Brain microvascular endothelial cell (primary cell): ENCODE measurements around the gene DTX1.

Experiments
- DNase-seq: peaks from one replicate; pipeline ENCODE4 v3.0.0-alpha.2; 2020
- H3K27ac ChIP-seq: fragments of 250-450 bp; sonication (Bioruptor Pico); 2 replicates; pipeline ENCODE4 v1.5.1; 2020; ENCODE audit warnings: mild to moderate bottlenecking, moderate library complexity
- H3K27me3 ChIP-seq: fragments of 250-450 bp; sonication (Bioruptor Pico); replicated peaks from 2 replicates; pipeline ENCODE4 v1.5.1; 2020; ENCODE audit warnings: mild to moderate bottlenecking
- H3K36me3 ChIP-seq: fragments of 250-450 bp; sonication (Bioruptor Pico); replicated peaks from 2 replicates; pipeline ENCODE4 v1.5.1; 2020; ENCODE audit warnings: mild to moderate bottlenecking
- H3K4me3 ChIP-seq: 2 replicates; pipeline ENCODE4 v1.5.1; 2011; ENCODE audit warnings: low read depth, mild to moderate bottlenecking, control low read depth, low read length, moderate library complexity
- in situ Hi-C: cut with HindIII; loops from 2 replicates; pipeline ENCODE4 v1.10.0; 2017; ENCODE audit warnings: low sequenced_read_pairs, low pct_ligation_motif_present
- TF ChIP-seq, protein P1 (sequence below): IDR thresholded peaks from 2 replicates; pipeline ENCODE4 v1.5.1; 2011; ENCODE audit warnings: low read depth, mild to moderate bottlenecking, moderate library complexity, low read length, control low read depth, inconsistent platforms; ENCODE audit errors: missing control alignments

The DTX1 gene

DNA sequence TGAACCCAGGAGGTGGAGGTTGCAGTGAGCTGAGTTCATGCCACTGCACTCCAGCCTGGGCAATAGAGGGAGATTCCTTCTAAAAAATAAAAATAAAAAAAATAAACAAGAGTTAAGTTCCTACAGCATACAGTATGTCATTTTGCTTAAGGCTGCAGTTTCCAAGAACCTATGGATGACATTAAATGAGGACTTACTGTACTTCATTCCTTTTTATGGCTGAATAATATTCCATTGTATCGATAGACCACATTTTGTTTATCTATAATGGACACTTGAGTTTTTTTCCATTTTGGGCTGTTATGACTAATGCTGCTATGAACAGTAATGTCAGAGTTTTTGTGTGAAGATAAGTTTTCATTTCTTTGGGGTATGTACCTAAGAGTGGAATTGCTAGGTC lies 61.6 kb downstream of the DTX1 start:
- Histone ChIP-seq H3K4me3 (no peak overlapping the region), H3K36me3 (no peaks in the 10 kb centered on the region), H3K27me3 (peaks cover 4% of the 10 kb centered on the region), H3K27ac (no peak overlapping the region)
- TF ChIP-seq, protein P1, sequence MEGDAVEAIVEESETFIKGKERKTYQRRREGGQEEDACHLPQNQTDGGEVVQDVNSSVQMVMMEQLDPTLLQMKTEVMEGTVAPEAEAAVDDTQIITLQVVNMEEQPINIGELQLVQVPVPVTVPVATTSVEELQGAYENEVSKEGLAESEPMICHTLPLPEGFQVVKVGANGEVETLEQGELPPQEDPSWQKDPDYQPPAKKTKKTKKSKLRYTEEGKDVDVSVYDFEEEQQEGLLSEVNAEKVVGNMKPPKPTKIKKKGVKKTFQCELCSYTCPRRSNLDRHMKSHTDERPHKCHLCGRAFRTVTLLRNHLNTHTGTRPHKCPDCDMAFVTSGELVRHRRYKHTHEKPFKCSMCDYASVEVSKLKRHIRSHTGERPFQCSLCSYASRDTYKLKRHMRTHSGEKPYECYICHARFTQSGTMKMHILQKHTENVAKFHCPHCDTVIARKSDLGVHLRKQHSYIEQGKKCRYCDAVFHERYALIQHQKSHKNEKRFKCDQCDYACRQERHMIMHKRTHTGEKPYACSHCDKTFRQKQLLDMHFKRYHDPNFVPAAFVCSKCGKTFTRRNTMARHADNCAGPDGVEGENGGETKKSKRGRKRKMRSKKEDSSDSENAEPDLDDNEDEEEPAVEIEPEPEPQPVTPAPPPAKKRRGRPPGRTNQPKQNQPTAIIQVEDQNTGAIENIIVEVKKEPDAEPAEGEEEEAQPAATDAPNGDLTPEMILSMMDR: no peak
- in situ Hi-C loops: no loop called here
- no peak for DNase-seq

GRCh38 chr12:113119980-113120669 lies 63.6 kb downstream of the DTX1 start:
- Histone ChIP-seq H3K36me3 (no peaks in the 10 kb centered on the region), H3K27ac (no peak overlapping the region), H3K4me3 (no peak overlapping the region), H3K27me3 (no peaks in the 10 kb centered on the region)
- TF ChIP-seq, protein P1: no peak
- in situ Hi-C loops: no loop called here
- DNase-seq: no peak

- H3K27me3 ChIP-seq: no peaks in the 10 kb centered on the region
- no peak for DNase-seq
- no peak overlapping the region for H3K4me3 ChIP-seq
- TF ChIP-seq, protein P1: no peak
- H3K36me3 ChIP-seq: no peaks in the 10 kb centered on the region
- no peak overlapping the region for H3K27ac ChIP-seq
- in situ Hi-C loops: no loop called here
These were observed 64.3 kb downstream of the DTX1 start for GRCh38 chr12:113120670-113121370.

DNA sequence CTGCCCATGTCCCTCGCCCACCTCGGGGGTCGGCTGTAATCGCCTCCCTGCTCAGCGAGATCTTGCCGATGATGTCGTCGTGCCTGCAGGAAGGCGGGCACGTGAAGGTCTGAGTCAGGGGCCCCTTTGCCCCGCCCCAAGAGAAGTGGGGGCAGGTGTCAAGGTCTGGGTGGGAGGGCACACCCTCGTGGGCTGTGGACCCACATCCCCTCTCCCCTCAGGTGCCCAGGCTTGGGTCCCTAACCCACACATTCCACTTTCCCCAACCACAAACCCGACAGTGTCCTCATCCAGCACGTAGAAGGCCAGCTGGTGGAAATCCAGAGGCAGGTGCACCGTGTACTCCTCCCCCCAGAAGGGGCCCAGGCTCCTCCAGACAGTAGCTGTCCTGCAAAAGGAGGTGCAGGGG lies 71.3 kb downstream of the DTX1 start:
- no peak overlapping the region for H3K4me3 ChIP-seq
- TF ChIP-seq, protein P1: no peak
- in situ Hi-C loops: no loop called here
- no peak overlapping the region for H3K27ac ChIP-seq
- no peak for DNase-seq
- H3K27me3 ChIP-seq: peaks cover 4% of the 10 kb centered on the region
- no peaks in the 10 kb centered on the region for H3K36me3 ChIP-seq

- H3K27ac ChIP-seq: no peak overlapping the region
- H3K27me3 ChIP-seq: peaks cover 4% of the 10 kb centered on the region
- no peak overlapping the region for H3K4me3 ChIP-seq
- in situ Hi-C loops: no loop called here
- H3K36me3 ChIP-seq: no peaks in the 10 kb centered on the region
- TF ChIP-seq, protein P1: no peak
- no peak for DNase-seq
These were observed 72.5 kb downstream of the DTX1 start for GRCh38 chr12:113128802-113129663.
